ENCODE results near the gene GJA10. TPM values are rescaled to one million over a fixed set of nuclear protein-coding genes. Genes with fewer than 3 reads are reported as not detected.
"Not testable (repeated sequence)": the region's sequence is repeated elsewhere in the genome, so short reads cannot be mapped to it uniquely, and the experiment has no call there.

GJA10 gene
- not detected in 2 replicates for total RNA-seq

GRCh38 chr6:89894169-89894568, at the start of gene GJA10:
TSS of gene GJA10 (plus strand) at chr6:89894469. CDS start at chr6:89894469, 0 bp downstream.
- Mint-ChIP-seq H3K4me1 (peaks cover 7% of the 10 kb centered on the region), H3K4me3 (no peak within 1 kb of the TSS), H3K36me3 (ENCODE audit: low read depth) (no peaks in the 10 kb centered on the region), H3K27ac (no peak within 1 kb of the TSS), H3K9me3 (no peaks in the 10 kb centered on the region), H3K27me3 (peaks cover 42% of the 10 kb centered on the region)
- no peak for DNase-seq
- intact Hi-C loops (cut with micrococcal nuclease), result no loop called here

- H3K36me3 Mint-ChIP-seq (ENCODE audit: low read depth), result peaks cover 33% of the 10 kb centered on the region
- intact Hi-C loops (cut with micrococcal nuclease), result not testable (repeated sequence)
These were observed 46.8 kb upstream of the GJA10 start for GRCh38 chr6:89847513-89847912.

GRCh38 chr6:89853068-89853467, 41.2 kb upstream of the GJA10 start:
- H3K9me3 Mint-ChIP-seq, result no peaks in the 10 kb centered on the region
- peaks cover 58% of the 10 kb centered on the region for H3K36me3 Mint-ChIP-seq (ENCODE audit: low read depth)
- H3K27ac Mint-ChIP-seq, result no peak overlapping the region
- H3K4me3 Mint-ChIP-seq, result no peak overlapping the region
- no peak for DNase-seq
- H3K4me1 Mint-ChIP-seq, result peaks cover 9% of the 10 kb centered on the region
- intact Hi-C loops (cut with micrococcal nuclease), result no loop called here
- no peaks in the 10 kb centered on the region for H3K27me3 Mint-ChIP-seq

More at GRCh38 chr6:89847513-89847912, 46.8 kb upstream of the GJA10 start:
- not testable (repeated sequence) for H3K9me3 Mint-ChIP-seq, H3K4me3 Mint-ChIP-seq, H3K27me3 Mint-ChIP-seq, DNase-seq, H3K27ac Mint-ChIP-seq
- H3K4me1 Mint-ChIP-seq, result peaks cover 15% of the 10 kb centered on the region

- Mint-ChIP-seq H3K9me3 (peaks cover 13% of the 10 kb centered on the region), H3K36me3 (ENCODE audit: low read depth) (peaks cover 66% of the 10 kb centered on the region), H3K27ac (no peak overlapping the region), H3K4me3 (no peak overlapping the region), H3K27me3 (no peaks in the 10 kb centered on the region), H3K4me1 (peaks cover 17% of the 10 kb centered on the region)
- intact Hi-C loops (cut with micrococcal nuclease), result no loop called here
- DNase-seq, result no peak
These were observed 36.2 kb upstream of the GJA10 start for GRCh38 chr6:89858041-89858440.

- peak overlapping the region; percentile 41 for H3K4me3 Mint-ChIP-seq
- intact Hi-C loops (cut with micrococcal nuclease), result no loop called here
These were observed 34.5 kb upstream of the GJA10 start for GRCh38 chr6:89859744-89860143.

GRCh38 chr6:89862273-89862672, 32.0 kb upstream of the GJA10 start:
- H3K4me1 Mint-ChIP-seq, result peaks cover 17% of the 10 kb centered on the region
- H3K36me3 Mint-ChIP-seq (ENCODE audit: low read depth), result peaks cover 75% of the 10 kb centered on the region
- no peaks in the 10 kb centered on the region for H3K27me3 Mint-ChIP-seq
- H3K4me3 Mint-ChIP-seq, result no peak overlapping the region
- H3K27ac Mint-ChIP-seq, result peak overlapping the region; percentile 39
- DNase-seq, result no peak
- peaks cover 13% of the 10 kb centered on the region for H3K9me3 Mint-ChIP-seq
- intact Hi-C loops (cut with micrococcal nuclease), result no loop called here

More at GRCh38 chr6:89859744-89860143, 34.5 kb upstream of the GJA10 start:
- Mint-ChIP-seq H3K27me3 (no peaks in the 10 kb centered on the region), H3K36me3 (ENCODE audit: low read depth) (peaks cover 69% of the 10 kb centered on the region), H3K4me1 (peaks cover 17% of the 10 kb centered on the region), H3K9me3 (peaks cover 13% of the 10 kb centered on the region), H3K27ac (peak overlapping the region; percentile 58)
- DNase-seq, result peak; percentile 64

- peaks cover 17% of the 10 kb centered on the region for H3K4me1 Mint-ChIP-seq
- H3K4me3 Mint-ChIP-seq, result no peak overlapping the region
- H3K27ac Mint-ChIP-seq, result peak overlapping the region; percentile 7
- intact Hi-C loops (cut with micrococcal nuclease), result no loop called here
- H3K9me3 Mint-ChIP-seq, result peaks cover 13% of the 10 kb centered on the region
- H3K27me3 Mint-ChIP-seq, result no peaks in the 10 kb centered on the region
- peaks cover 79% of the 10 kb centered on the region for H3K36me3 Mint-ChIP-seq (ENCODE audit: low read depth)
- no peak for DNase-seq
These were observed 31.6 kb upstream of the GJA10 start for GRCh38 chr6:89862698-89863097.

GRCh38 chr6:89866024-89866678, 28.1 kb upstream of the GJA10 start:
- intact Hi-C loops (cut with micrococcal nuclease), result no loop called here
- Mint-ChIP-seq H3K9me3 (peaks cover 18% of the 10 kb centered on the region), H3K27ac (no peak overlapping the region), H3K4me1 (peaks cover 14% of the 10 kb centered on the region), H3K4me3 (no peak overlapping the region), H3K36me3 (ENCODE audit: low read depth) (peaks cover 84% of the 10 kb centered on the region), H3K27me3 (no peaks in the 10 kb centered on the region)
- DNase-seq, result no peak

- intact Hi-C loops (cut with micrococcal nuclease), result no loop called here
- H3K27ac Mint-ChIP-seq, result no peak overlapping the region
- peaks cover 34% of the 10 kb centered on the region for H3K36me3 Mint-ChIP-seq (ENCODE audit: low read depth)
- H3K4me1 Mint-ChIP-seq, result peaks cover 2% of the 10 kb centered on the region
- H3K27me3 Mint-ChIP-seq, result no peaks in the 10 kb centered on the region
- H3K9me3 Mint-ChIP-seq, result peaks cover 1% of the 10 kb centered on the region
- no peak for DNase-seq
- no peak overlapping the region for H3K4me3 Mint-ChIP-seq
These were observed 20.5 kb upstream of the GJA10 start for GRCh38 chr6:89873721-89874120.

GRCh38 chr6:89874438-89874837, 19.8 kb upstream of the GJA10 start:
- no peak for DNase-seq
- H3K27me3 Mint-ChIP-seq, result no peaks in the 10 kb centered on the region
- intact Hi-C loops (cut with micrococcal nuclease), result no loop called here
- H3K4me3 Mint-ChIP-seq, result no peak overlapping the region
- H3K27ac Mint-ChIP-seq, result no peak overlapping the region
- peaks cover 28% of the 10 kb centered on the region for H3K36me3 Mint-ChIP-seq (ENCODE audit: low read depth)
- peaks cover 2% of the 10 kb centered on the region for H3K4me1 Mint-ChIP-seq
- H3K9me3 Mint-ChIP-seq, result no peaks in the 10 kb centered on the region

GRCh38 chr6:89886378-89887120, 7.7 kb upstream of the GJA10 start:
- Mint-ChIP-seq H3K4me1 (peaks cover 11% of the 10 kb centered on the region), H3K27ac (no peak overlapping the region), H3K27me3 (peaks cover 15% of the 10 kb centered on the region), H3K4me3 (no peak overlapping the region), H3K36me3 (ENCODE audit: low read depth) (no peaks in the 10 kb centered on the region), H3K9me3 (no peaks in the 10 kb centered on the region)
- intact Hi-C loops (cut with micrococcal nuclease), result no loop called here
- DNase-seq, result no peak

GRCh38 chr6:89887452-89888137, 6.7 kb upstream of the GJA10 start:
- Mint-ChIP-seq H3K9me3 (no peaks in the 10 kb centered on the region), H3K27ac (no peak overlapping the region), H3K4me3 (no peak overlapping the region), H3K36me3 (ENCODE audit: low read depth) (no peaks in the 10 kb centered on the region), H3K27me3 (peaks cover 19% of the 10 kb centered on the region), H3K4me1 (peaks cover 12% of the 10 kb centered on the region)
- no peak for DNase-seq
- intact Hi-C loops (cut with micrococcal nuclease), result no loop called here

GRCh38 chr6:89888138-89888514, 6.1 kb upstream of the GJA10 start:
- Mint-ChIP-seq H3K27me3 (peaks cover 21% of the 10 kb centered on the region), H3K4me3 (no peak overlapping the region), H3K4me1 (peaks cover 12% of the 10 kb centered on the region), H3K9me3 (no peaks in the 10 kb centered on the region), H3K27ac (no peak overlapping the region), H3K36me3 (ENCODE audit: low read depth) (no peaks in the 10 kb centered on the region)
- intact Hi-C loops (cut with micrococcal nuclease), result no loop called here
- no peak for DNase-seq

- Mint-ChIP-seq H3K27me3 (peaks cover 25% of the 10 kb centered on the region), H3K27ac (peak overlapping the region; percentile 47), H3K9me3 (no peaks in the 10 kb centered on the region), H3K4me1 (peaks cover 12% of the 10 kb centered on the region), H3K4me3 (no peak overlapping the region), H3K36me3 (ENCODE audit: low read depth) (no peaks in the 10 kb centered on the region)
- intact Hi-C loops (cut with micrococcal nuclease), result no loop called here
- DNase-seq, result no peak
These were observed 5.4 kb upstream of the GJA10 start for GRCh38 chr6:89888871-89889270.
